ENCODE results near the gene LDLR.

DNA sequence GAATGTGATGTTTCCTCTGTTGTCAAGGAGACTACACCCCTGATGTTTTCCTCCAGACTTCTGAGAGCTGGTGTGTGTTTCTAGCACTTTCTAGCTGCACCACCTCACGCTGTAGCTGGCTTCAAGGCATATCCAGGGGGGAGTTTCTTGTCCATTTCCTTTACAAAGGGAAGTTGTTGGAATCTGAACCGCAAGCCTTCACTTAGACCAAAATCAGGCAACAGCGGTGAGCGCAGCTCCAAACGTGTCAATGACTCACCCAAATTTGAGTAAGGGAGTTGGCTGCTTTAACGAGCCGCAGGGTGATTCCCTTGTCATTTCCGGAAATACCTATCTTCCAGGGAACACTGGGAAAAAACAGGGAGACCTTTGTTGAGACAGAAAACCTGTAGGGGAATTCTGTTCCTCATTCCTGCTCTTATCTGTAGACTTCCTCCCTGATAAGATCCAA is 2.5 kb downstream of the LDLR start:
- no peak for TF ChIP-seq CTCF (conservative IDR thresholded peaks at IDR 0.05; ENCODE audit: low read depth, low read length)
- TF ChIP-seq EZH2 (IDR thresholded peaks at IDR 0.05; ENCODE audit: borderline replicate concordance, low read depth, low read length, poor library complexity, severe bottlenecking): no peak

Data from A673 (cell line).